Ovary (tissue), 9 donors: ENCODE data around the gene ATRNL1. TPM values are rescaled to one million over a fixed set of nuclear protein-coding genes. Genes with fewer than 3 reads are reported as not detected.

ENCODE experiments used
- DNase-seq, 5 donors: peaks; one replicate each; pipeline ENCODE4 v3.0.0-alpha.2; 2019 to 2020
- H3K27ac ChIP-seq, 2 donors: fragments of 200-600 bp; one replicate each; pipeline versions ENCODE4 v1.5.1 to v1.8.0; 2019 to 2022
- H3K27me3 ChIP-seq: fragments of 200-600 bp; one replicate; pipeline ENCODE4 v1.8.0; 2022
- H3K36me3 ChIP-seq: fragments of 200-600 bp; sonication (generic); one replicate; pipeline ENCODE4 v1.5.1; 2019
- H3K4me1 ChIP-seq: one replicate; pipeline ENCODE4 v1.8.1; 2013; ENCODE audit warnings: mild to moderate bottlenecking, moderate library complexity; ENCODE audit not compliant: insufficient read depth
- H3K4me3 ChIP-seq: fragments of 200-600 bp; sonication (generic); one replicate; pipeline ENCODE4 v1.5.1; 2017
- H3K9me3 ChIP-seq, 2 donors: fragments of 200-600 bp in 1 of 2; sonication (generic) in 1 of 2; one replicate each; pipeline versions ENCODE4 v1.5.1 to v1.8.1; 2013 to 2019; ENCODE audit warnings: mild to moderate bottlenecking in 1 of 2, moderate library complexity in 1 of 2
- CTCF ChIP-seq, 3 donors: fragments of 450-650 bp in 2 of 3; fragments of 200-600 bp in 1 of 3; IDR thresholded peaks; one replicate each; pipeline versions ENCODE4 v1.5.1 to v1.8.0; 2016 to 2022; ENCODE audit warnings: antibody characterized with exemption in 3 of 3, mild to moderate bottlenecking in 1 of 3
- EP300 ChIP-seq: sonication (generic); formaldehyde crosslinking; IDR thresholded peaks from one replicate; pipeline ENCODE4 v1.6.1; 2017; ENCODE audit warnings: antibody characterized with exemption
- POLR2A ChIP-seq: fragments of 450-650 bp; IDR thresholded peaks from one replicate; pipeline ENCODE4 v1.6.1; 2017; ENCODE audit warnings: antibody characterized with exemption, mild to moderate bottlenecking, moderate library complexity
- WGBS, 3 donors: extraction: QIAGEN DNeasy Blood & Tissue Kit in 1 of 3; methylation state at CpG; one replicate each; pipeline versions ENCODE4 v1.1.5 to v1.1.7; 2013 to 2017; 5-methylcytosine and 5-hydroxymethylcytosine counted together
- intact Hi-C, 4 donors: fragments of 100-400 bp; cut with DNase I; formaldehyde crosslinking; loops; one replicate each; pipeline versions ENCODE4 v1.11.0 to v1.15.1; 2022 to 2023
- polyA plus RNA-seq, 2 donors: library from polyadenylated mRNA; stranded (reverse); fragments of 200-250 nt in 1 of 2; fragments of 350-450 nt in 1 of 2; fragmentation: Illumina TruSeq in 1 of 2; extraction: RNeasy Lipid Tissue Mini Kit (QIAGEN cat#74804) in 1 of 2; gene quantifications; one replicate each; pipeline ENCODE4 v1.2.3, GENCODE V29; 2013 to 2014
- total RNA-seq, 7 donors: library from RNA; depleted of rRNA in 2 of 7; stranded (reverse); fragments of >200 nt in 2 of 7; fragmentation: NEBNext Ultra II Directional in 3 of 7; extraction: Animal tissue kit (Norgen Biotek cat#: 25700) in 3 of 7; gene quantifications; one replicate each; pipeline versions ENCODE4 v1.1.0 to v1.2.4, GENCODE V29; 2016 to 2023
- donor health status: DM: no; HTN: no; CAD: no; lungs with moderate emphysema.
- donor health status: DM: no; HTN: no; CAD: no.
- donor health status: Bipolar disorder and iron deficiency.
- donor health status: DM: yes; HTN: yes; CAD: no.
- donor health status: DM: no; HTN: no; CAD: no.
- donor health status: DM: yes; HTN: yes; CAD: no.

The ATRNL1 gene
- total and polyA plus RNA-seq, 9 donors, result 8.1 to 119 (median 77.8) TPM

DNA sequence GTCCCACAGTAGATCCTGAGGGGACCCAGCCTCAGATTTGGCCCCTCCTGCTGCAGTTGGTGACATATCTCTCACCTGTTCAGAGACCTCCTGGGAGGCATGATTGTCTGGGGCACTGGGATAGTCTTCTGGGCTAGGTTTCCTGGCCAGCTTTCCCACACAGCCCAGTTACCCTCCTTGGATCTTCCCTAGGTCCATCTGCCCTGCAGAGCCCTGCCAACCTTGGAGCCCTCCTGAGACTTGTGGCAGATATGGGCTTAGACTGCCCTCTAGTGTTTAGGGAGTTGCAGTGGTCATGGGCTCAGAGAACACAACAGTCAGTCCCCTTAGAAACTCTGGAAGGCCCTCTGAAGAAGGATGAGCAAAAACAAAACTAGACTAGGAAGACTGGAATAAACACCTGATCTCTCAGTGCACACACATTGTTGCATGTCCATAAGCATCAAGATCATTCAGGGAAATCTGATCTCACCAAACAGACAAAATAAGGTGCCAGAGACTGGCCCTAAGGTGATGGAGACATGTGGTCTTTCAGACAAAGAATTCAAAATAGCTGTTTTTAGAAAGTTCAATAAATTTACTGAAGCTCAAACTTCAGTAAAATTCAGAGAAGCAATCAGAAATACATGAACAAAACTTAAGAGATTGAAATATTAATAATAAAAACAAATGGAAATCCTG, 324.6 kb downstream of the ATRNL1 start:
- no peak overlapping the region for H3K4me3 ChIP-seq
- intact Hi-C loops, result no loop called here
- TF ChIP-seq POLR2A (no peak), CTCF (IDR thresholded peaks at IDR 0.05) (no peak)
- no peaks in the 10 kb centered on the region for H3K9me3 ChIP-seq
- no peaks in the 10 kb centered on the region for H3K27me3 ChIP-seq
- no peak overlapping the region for H3K27ac ChIP-seq
- DNase-seq, result no peak
- no peaks in the 10 kb centered on the region for H3K36me3 ChIP-seq
- no peaks in the 10 kb centered on the region for H3K4me1 ChIP-seq

GRCh38 chr10:115422624-115423023, 329.5 kb downstream of the ATRNL1 start:
- H3K4me1 ChIP-seq, result no peaks in the 10 kb centered on the region
- no peaks in the 10 kb centered on the region for H3K27me3 ChIP-seq
- intact Hi-C loops, result no loop called here
- no peaks in the 10 kb centered on the region for H3K9me3 ChIP-seq
- WGBS, 3 donors, result 92 to 95% (median 95%) methylated on average over 1 of the region's 1 CpG
- TF ChIP-seq CTCF (IDR thresholded peaks at IDR 0.05), result no peak
- TF ChIP-seq POLR2A, result no peak
- TF ChIP-seq EP300, result no peak
- no peak for DNase-seq
- no peaks in the 10 kb centered on the region for H3K36me3 ChIP-seq
- no peak overlapping the region for H3K27ac ChIP-seq
- H3K4me3 ChIP-seq, result no peak overlapping the region

DNA sequence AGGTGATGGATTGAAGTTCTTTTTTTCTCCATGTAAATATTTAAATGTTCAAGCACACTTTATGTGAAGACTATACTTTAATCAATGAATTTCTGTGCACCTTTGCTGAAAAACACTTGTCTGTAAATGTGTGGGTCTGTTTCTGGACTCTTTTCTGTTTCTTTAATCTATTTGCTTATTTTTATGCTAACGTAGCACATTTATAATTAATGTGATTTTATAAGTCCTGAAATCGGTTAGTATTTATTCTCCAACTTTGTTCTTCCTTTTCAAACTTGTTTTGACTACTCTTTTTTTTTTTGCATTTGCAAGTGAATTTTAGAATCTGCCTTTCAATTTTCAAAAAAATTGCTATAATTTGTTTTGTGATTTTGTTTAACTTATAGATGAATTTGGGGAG, 334.4 kb downstream of the ATRNL1 start:
- WGBS, 3 donors, result 65 to 94% (median 70%) methylated on average over 2 of the region's 2 CpGs
- H3K36me3 ChIP-seq, result no peaks in the 10 kb centered on the region
- no peaks in the 10 kb centered on the region for H3K9me3 ChIP-seq
- H3K27me3 ChIP-seq, result no peaks in the 10 kb centered on the region
- no peak overlapping the region for H3K27ac ChIP-seq
- no peak for DNase-seq
- H3K4me3 ChIP-seq, result no peak overlapping the region
- TF ChIP-seq CTCF (IDR thresholded peaks at IDR 0.05) (no peak), POLR2A (no peak), EP300 (no peak)
- intact Hi-C loops, result no loop called here
- H3K4me1 ChIP-seq, result no peaks in the 10 kb centered on the region

DNA sequence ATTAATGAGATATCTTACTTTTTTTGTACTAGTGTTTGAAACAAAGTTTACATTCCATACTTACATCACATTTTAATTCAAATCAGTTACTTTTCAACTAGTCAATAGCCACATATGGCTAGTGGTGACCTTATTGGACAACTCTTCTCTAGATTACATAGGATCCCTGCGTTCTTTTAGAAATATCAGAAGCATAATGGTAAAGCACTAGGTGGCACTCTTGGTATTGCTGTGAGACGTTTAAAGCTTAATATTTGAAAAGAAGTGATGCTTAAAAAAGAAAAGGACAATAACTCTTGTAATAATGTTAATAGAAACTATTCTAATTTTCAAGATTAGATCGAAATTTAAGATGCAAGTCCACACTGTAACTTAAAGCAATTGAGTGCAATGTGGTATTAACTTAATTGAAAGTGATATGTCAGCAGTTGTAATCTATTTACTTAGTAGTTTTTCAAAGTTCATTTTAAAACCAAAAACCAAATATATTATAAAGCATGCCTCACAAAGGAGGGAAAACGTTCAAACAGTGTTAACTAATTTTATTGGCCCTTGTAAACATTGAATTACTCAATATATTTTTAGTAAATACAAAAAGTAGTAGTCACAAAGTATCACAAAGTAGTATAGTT, 339.1 kb downstream of the ATRNL1 start:
- intact Hi-C loops, result no loop called here
- Histone ChIP-seq H3K36me3 (no peaks in the 10 kb centered on the region), H3K4me1 (no peaks in the 10 kb centered on the region), H3K27me3 (no peaks in the 10 kb centered on the region), H3K27ac (no peak overlapping the region), H3K9me3 (no peaks in the 10 kb centered on the region), H3K4me3 (no peak overlapping the region)
- no peak for DNase-seq
- TF ChIP-seq EP300 (no peak), POLR2A (no peak)
- WGBS, 3 donors, result 36 to 44% (median 38%) methylated on average over 4 of the region's 4 CpGs

- H3K4me1 ChIP-seq, result no peaks in the 10 kb centered on the region
- intact Hi-C loops, result no loop called here
- no peak for DNase-seq
- no peaks in the 10 kb centered on the region for H3K27me3 ChIP-seq
- TF ChIP-seq EP300 (no peak), POLR2A (no peak)
- H3K9me3 ChIP-seq, result no peaks in the 10 kb centered on the region
- no peak overlapping the region for H3K27ac ChIP-seq
- H3K4me3 ChIP-seq, result no peak overlapping the region
- no peaks in the 10 kb centered on the region for H3K36me3 ChIP-seq
- 91 to 93% (median 93%) methylated on average over 3 of the region's 3 CpGs for WGBS, 3 donors
These were observed 343.8 kb downstream of the ATRNL1 start for GRCh38 chr10:115436999-115437398.
